ENCODE results near the gene HADHB.

DNA sequence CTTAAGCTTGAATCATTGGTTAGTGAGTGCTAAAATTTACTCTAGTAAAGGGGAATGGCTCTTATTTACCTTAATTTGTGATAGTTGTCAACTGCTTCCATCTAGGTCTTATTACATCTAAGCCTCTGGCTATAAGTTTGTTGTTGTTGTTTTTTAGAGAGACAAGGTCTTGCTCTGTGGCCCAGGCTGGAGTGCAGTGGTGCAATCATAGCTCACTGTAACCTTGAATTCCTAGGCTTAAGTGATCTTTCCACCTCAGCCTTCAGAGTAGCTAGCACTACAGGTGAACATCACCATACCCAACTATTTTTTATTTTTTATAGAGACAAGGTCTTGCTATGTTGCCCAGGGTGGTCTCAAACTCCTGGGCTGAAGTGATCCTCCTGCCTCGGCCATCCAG is 6.9 kb upstream of the HADHB start:
- TF ChIP-seq TAF1 (IDR thresholded peaks at IDR 0.05; ENCODE audit: borderline replicate concordance, insufficient read depth, low read length), result no peak
- TF ChIP-seq, protein P1, sequence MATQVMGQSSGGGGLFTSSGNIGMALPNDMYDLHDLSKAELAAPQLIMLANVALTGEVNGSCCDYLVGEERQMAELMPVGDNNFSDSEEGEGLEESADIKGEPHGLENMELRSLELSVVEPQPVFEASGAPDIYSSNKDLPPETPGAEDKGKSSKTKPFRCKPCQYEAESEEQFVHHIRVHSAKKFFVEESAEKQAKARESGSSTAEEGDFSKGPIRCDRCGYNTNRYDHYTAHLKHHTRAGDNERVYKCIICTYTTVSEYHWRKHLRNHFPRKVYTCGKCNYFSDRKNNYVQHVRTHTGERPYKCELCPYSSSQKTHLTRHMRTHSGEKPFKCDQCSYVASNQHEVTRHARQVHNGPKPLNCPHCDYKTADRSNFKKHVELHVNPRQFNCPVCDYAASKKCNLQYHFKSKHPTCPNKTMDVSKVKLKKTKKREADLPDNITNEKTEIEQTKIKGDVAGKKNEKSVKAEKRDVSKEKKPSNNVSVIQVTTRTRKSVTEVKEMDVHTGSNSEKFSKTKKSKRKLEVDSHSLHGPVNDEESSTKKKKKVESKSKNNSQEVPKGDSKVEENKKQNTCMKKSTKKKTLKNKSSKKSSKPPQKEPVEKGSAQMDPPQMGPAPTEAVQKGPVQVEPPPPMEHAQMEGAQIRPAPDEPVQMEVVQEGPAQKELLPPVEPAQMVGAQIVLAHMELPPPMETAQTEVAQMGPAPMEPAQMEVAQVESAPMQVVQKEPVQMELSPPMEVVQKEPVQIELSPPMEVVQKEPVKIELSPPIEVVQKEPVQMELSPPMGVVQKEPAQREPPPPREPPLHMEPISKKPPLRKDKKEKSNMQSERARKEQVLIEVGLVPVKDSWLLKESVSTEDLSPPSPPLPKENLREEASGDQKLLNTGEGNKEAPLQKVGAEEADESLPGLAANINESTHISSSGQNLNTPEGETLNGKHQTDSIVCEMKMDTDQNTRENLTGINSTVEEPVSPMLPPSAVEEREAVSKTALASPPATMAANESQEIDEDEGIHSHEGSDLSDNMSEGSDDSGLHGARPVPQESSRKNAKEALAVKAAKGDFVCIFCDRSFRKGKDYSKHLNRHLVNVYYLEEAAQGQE (IDR thresholded peaks at IDR 0.05; ENCODE audit: insufficient read depth in 1 of 2, low read depth in 2 of 2, low read length in 2 of 2), result no peak
